ENCODE results near the gene APOC4. TPM values are rescaled to one million over a fixed set of nuclear protein-coding genes. Genes with fewer than 3 reads are reported as not detected.

The APOC4 gene
- total RNA-seq, 1 experiment from 2014 or later = not detected

- Histone ChIP-seq H3K4me1 (ENCODE audit: control insufficient read depth in 1 of 2, insufficient read depth in 2 of 2, low read length in 2 of 2) (no peaks in the 10 kb centered on the region), H3K27me3 (ENCODE audit: insufficient read depth, low read length) (no peaks in the 10 kb centered on the region), H3K9me3 (ENCODE audit: control insufficient read depth in 1 of 2, insufficient read depth in 1 of 2, low read depth in 1 of 2, low read length in 2 of 2) (no peaks in the 10 kb centered on the region), H2AFZ (ENCODE audit: low read depth, low read length, poor library complexity, severe bottlenecking) (no peak overlapping the region), H3K36me3 (ENCODE audit: control insufficient read depth in 1 of 2, insufficient read depth in 2 of 2, low read length in 2 of 2) (no peaks in the 10 kb centered on the region), H3K79me2 (ENCODE audit: insufficient read depth, low read length) (no peaks in the 10 kb centered on the region), H3K27ac (ENCODE audit: low read depth, low read length) (no peak overlapping the region), H4K20me1 (ENCODE audit: insufficient read depth) (no peaks in the 10 kb centered on the region), H3K4me2 (ENCODE audit: low read length) (no peak overlapping the region), H3K9me2 (ENCODE audit: insufficient read depth) (no peaks in the 10 kb centered on the region), H3K4me3 (replicated peaks in 1 of 2; ENCODE audit: low read depth in 1 of 2, low read length in 2 of 2) (no peak overlapping the region), H3K9ac (ENCODE audit: low read length) (no peak overlapping the region)
- POLR2A ChIA-PET = no interaction called here
- intact Hi-C loops (cut with micrococcal nuclease) = no loop called here
- DNase-seq (ENCODE audit: low read depth, low spot score) (no peak), ATAC-seq (no peak)
- CTCF ChIA-PET = no interaction called here
- TF ChIP-seq CTCF (IDR thresholded peaks at IDR 0.05 in 2 of 3, conservative IDR thresholded peaks at IDR 0.05 in 1 of 3; ENCODE audit: borderline replicate concordance in 1 of 3, insufficient read depth in 1 of 3, low read depth in 2 of 3, low read length in 2 of 3) (no peak), EGR1 (IDR thresholded peaks at IDR 0.05; ENCODE audit: low read depth) (no peak), SP1 (IDR thresholded peaks at IDR 0.05; ENCODE audit: low read depth) (no peak), SRF (IDR thresholded peaks at IDR 0.05; ENCODE audit: low read depth) (no peak), ELF1 (IDR thresholded peaks at IDR 0.05; ENCODE audit: borderline replicate concordance, low read depth) (no peak), ZNF274 (IDR thresholded peaks at IDR 0.05; ENCODE audit: low read depth, low read length) (no peak)
- BruUV-seq (replicated peaks) = no TSS peak
- RAD21 ChIA-PET (ENCODE audit: low non-redundant PET in 1 of 2, low total read pairs in 2 of 2, uncharacterized antibody in 2 of 2, unreplicated experiment in 2 of 2) = no interaction called here
These were observed 1.8 kb downstream of the APOC4 start for GRCh38 chr19:44943801-44944249.

GRCh38 chr19:44947041-44947581, 5.1 kb downstream of the APOC4 start:
- H3K27ac ChIP-seq (ENCODE audit: low read depth, low read length) = no peak overlapping the region
- TF ChIP-seq SIN3A (IDR thresholded peaks at IDR 0.05; ENCODE audit: low read depth) = no peak
- no peak for TF ChIP-seq EGR1 (IDR thresholded peaks at IDR 0.05; ENCODE audit: low read depth)
- TF ChIP-seq TCF7L2 (IDR thresholded peaks at IDR 0.05; ENCODE audit: borderline replicate concordance, extremely low read depth, insufficient read depth, insufficient read length) = no peak
- no peak for TF ChIP-seq CEBPB (IDR thresholded peaks at IDR 0.05; ENCODE audit: low read depth)
- TF ChIP-seq EZH2 (IDR thresholded peaks at IDR 0.05) = no peak
- no peak for TF ChIP-seq REST (IDR thresholded peaks at IDR 0.05; ENCODE audit: low read depth)
- TF ChIP-seq MAX (IDR thresholded peaks at IDR 0.05) = no peak
- TF ChIP-seq YY1 (IDR thresholded peaks at IDR 0.05; ENCODE audit: extremely low read depth, insufficient replicate concordance, low read depth, low read length) = no peak
- TF ChIP-seq ATF3 (IDR thresholded peaks at IDR 0.05) = no peak
- TF ChIP-seq ZFX (IDR thresholded peaks at IDR 0.05) = no peak
- no peak for TF ChIP-seq FOSL1 (IDR thresholded peaks at IDR 0.05; ENCODE audit: low read depth)
- TF ChIP-seq POLR2A (IDR thresholded peaks at IDR 0.05; ENCODE audit: borderline replicate concordance, extremely low read depth, insufficient read depth, insufficient read length) = no peak

More at GRCh38 chr19:44947041-44947581, 5.1 kb downstream of the APOC4 start:
- no peaks in the 10 kb centered on the region for H3K36me3 ChIP-seq (ENCODE audit: control insufficient read depth in 1 of 2, insufficient read depth in 2 of 2, low read length in 2 of 2)
- BruUV-seq (replicated peaks) = no TSS peak
- RAD21 ChIA-PET (ENCODE audit: low non-redundant PET in 1 of 2, low total read pairs in 2 of 2, uncharacterized antibody in 2 of 2, unreplicated experiment in 2 of 2) = no interaction called here
- no peaks in the 10 kb centered on the region for H3K9me2 ChIP-seq (ENCODE audit: insufficient read depth)
- POLR2A ChIA-PET = no interaction called here
- H3K4me3 ChIP-seq (replicated peaks in 1 of 2; ENCODE audit: low read depth in 1 of 2, low read length in 2 of 2) = no peak overlapping the region
- no peak overlapping the region for H2AFZ ChIP-seq (ENCODE audit: low read depth, low read length, poor library complexity, severe bottlenecking)
- intact Hi-C loops (cut with micrococcal nuclease) = no loop called here
- H3K9ac ChIP-seq (ENCODE audit: low read length) = no peak overlapping the region
- no peak overlapping the region for H3K4me2 ChIP-seq (ENCODE audit: low read length)
- H3K79me2 ChIP-seq (ENCODE audit: insufficient read depth, low read length) = no peaks in the 10 kb centered on the region
- no peaks in the 10 kb centered on the region for H3K9me3 ChIP-seq (ENCODE audit: control insufficient read depth in 1 of 2, insufficient read depth in 1 of 2, low read depth in 1 of 2, low read length in 2 of 2)
- no peaks in the 10 kb centered on the region for H3K27me3 ChIP-seq (ENCODE audit: insufficient read depth, low read length)
- CTCF ChIA-PET = no interaction called here
- ATAC-seq (no peak), DNase-seq (ENCODE audit: low read depth, low spot score) (no peak)
- H3K4me1 ChIP-seq (ENCODE audit: control insufficient read depth in 1 of 2, insufficient read depth in 2 of 2, low read length in 2 of 2) = peaks cover 5 to 6% of the 10 kb centered on the region in 2 experiments; a peak in 2 of 4 replicates
- no peaks in the 10 kb centered on the region for H4K20me1 ChIP-seq (ENCODE audit: insufficient read depth)

Data from HCT116 (cell line).